GM12878 (cell line): ENCODE data around the gene TRIP6. TPM values are rescaled to one million over a fixed set of nuclear protein-coding genes. Genes with fewer than 3 reads are reported as not detected.

ENCODE experiments used
- ATAC-seq: fragments of 200-7000 bp; cut with Tn5 transposase; 3 replicates; pipeline ENCODE4 v1.9.1; 2020; ENCODE audit warnings: mild to moderate bottlenecking, moderate library complexity
- BruUV-seq: library from RNA; stranded (reverse); fragments of 400-500 nt; replicated peaks from 2 replicates; lab custom pipeline; 2021; lab: Mats Ljungman, UMichigan
- CTCF ChIA-PET: fragments of 300-600 bp; sonication (Branson Sonifier 250); formaldehyde crosslinking; extraction: SDS; loops from one replicate; lab custom pipeline; 2021; ENCODE audit warnings: inconsistent platforms; lab: Yijun Ruan, JAX
- POLR2A ChIA-PET: fragments of 350-600 bp; formaldehyde crosslinking; extraction: SDS; loops from one replicate; lab custom pipeline; 2021; ENCODE audit warnings: inconsistent platforms; lab: Charles Lee
- RAD21 ChIA-PET: fragments of 300-600 bp; sonication (Branson Sonifier 250); formaldehyde crosslinking; loops from one replicate; lab custom pipeline; 2023; ENCODE audit warnings: antibody characterized with exemption; ENCODE audit not compliant: unreplicated experiment; lab: Charles Lee
- SMC1A ChIA-PET: fragments of 300-600 bp; sonication (Branson Sonifier 250); formaldehyde crosslinking; loops from one replicate; lab custom pipeline; 2023; ENCODE audit not compliant: unreplicated experiment, uncharacterized antibody; lab: Charles Lee
- DNase-seq: peaks from one replicate; pipeline ENCODE4 v3.0.0-alpha.2; 2011; ENCODE audit warnings: low read depth, low spot score
- FAIRE-seq: peaks from 3 replicates; lab custom pipeline; 2011; peaks lifted over from hg19 to GRCh38; lab: Jason Lieb, UNC
- H2AFZ ChIP-seq: 2 replicates; pipeline ENCODE4 v1.6.0; 2011; ENCODE audit warnings: low read depth, low read length, control low read depth; ENCODE audit not compliant: control insufficient read depth
- H3K27ac ChIP-seq: 2 replicates; pipeline ENCODE4 v1.5.1; 2011; ENCODE audit warnings: control low read depth; ENCODE audit not compliant: control insufficient read depth, insufficient read depth
- H3K27me3 ChIP-seq, 2 experiments: replicated peaks in 1 of 2; 2 replicates each; pipeline versions ENCODE4 v1.6.0 to v1.6.1; 2011; ENCODE audit warnings: low read length in 1 of 2; ENCODE audit not compliant: control insufficient read depth in 2 of 2, insufficient read depth in 2 of 2
- H3K36me3 ChIP-seq, 2 experiments: 2 replicates each; pipeline ENCODE4 v1.5.1; 2011; ENCODE audit warnings: low read length in 1 of 2; ENCODE audit not compliant: control insufficient read depth in 2 of 2, insufficient read depth in 2 of 2
- H3K4me1 ChIP-seq: 2 replicates; pipeline ENCODE4 v1.6.1; 2011; ENCODE audit warnings: mild to moderate bottlenecking, low read length, moderate library complexity, mixed read lengths; ENCODE audit not compliant: control insufficient read depth, insufficient read depth
- H3K4me2 ChIP-seq: 2 replicates; pipeline ENCODE4 v1.6.0; 2011; ENCODE audit warnings: control low read depth; ENCODE audit not compliant: control insufficient read depth, insufficient read depth
- H3K4me3 ChIP-seq: fragments of 200-600 bp; sonication (generic); 2 replicates; pipeline ENCODE4 v1.5.1; 2016
- H3K79me2 ChIP-seq: 2 replicates; pipeline ENCODE4 v1.6.0; 2011; ENCODE audit warnings: low read length; ENCODE audit not compliant: control insufficient read depth, insufficient read depth
- H3K9ac ChIP-seq: 2 replicates; pipeline ENCODE4 v1.8.0; 2011; ENCODE audit warnings: low read length, control low read depth, mixed read lengths; ENCODE audit not compliant: control insufficient read depth, insufficient read depth
- H3K9me3 ChIP-seq: replicated peaks from 3 replicates; pipeline ENCODE4 v1.5.1; 2011; ENCODE audit warnings: mild to moderate bottlenecking, low read length; ENCODE audit not compliant: control insufficient read depth, insufficient read depth
- H4K20me1 ChIP-seq: 2 replicates; pipeline ENCODE4 v1.6.0; 2011; ENCODE audit not compliant: control insufficient read depth, insufficient read depth
- CTCF ChIP-seq, 3 experiments: IDR thresholded peaks in 2 of 3; conservative IDR thresholded peaks in 1 of 3; 2 replicates each; pipeline ENCODE4 v1.5.1; 2011; ENCODE audit warnings: low read depth in 3 of 3, low read length in 3 of 3, mild to moderate bottlenecking in 3 of 3, control low read depth in 2 of 3, moderate library complexity in 2 of 3, inconsistent platforms in 1 of 3, mixed read lengths in 1 of 3; ENCODE audit not compliant: control insufficient read depth in 2 of 3, insufficient read depth in 1 of 3; ENCODE audit errors: extremely low read depth in 1 of 3
- DPF2 ChIP-seq: fragments of 450-650 bp; IDR thresholded peaks from 2 replicates; pipeline ENCODE4 v1.6.1; 2017; ENCODE audit warnings: mild to moderate bottlenecking
- EED ChIP-seq: sonication (generic); IDR thresholded peaks from 2 replicates; pipeline ENCODE4 v1.6.1; 2016; ENCODE audit warnings: antibody characterized with exemption, low read depth
- EZH2 ChIP-seq: IDR thresholded peaks from 2 replicates; pipeline ENCODE4 v1.6.1; 2012; ENCODE audit warnings: low read depth, mild to moderate bottlenecking, control low read depth, inconsistent platforms, low read length, borderline replicate concordance; ENCODE audit not compliant: control insufficient read depth
- IRF4 ChIP-seq: IDR thresholded peaks from 2 replicates; pipeline ENCODE4 v1.6.1; 2011; ENCODE audit warnings: low read depth, low read length
- NFYB ChIP-seq: IDR thresholded peaks from 2 replicates; pipeline ENCODE4 v1.6.1; 2011; ENCODE audit warnings: low read depth, mild to moderate bottlenecking, low read length, improper control_type of control experiment, moderate library complexity; ENCODE audit not compliant: insufficient read depth
- SIX5 ChIP-seq: IDR thresholded peaks from 2 replicates; pipeline ENCODE4 v1.6.1; 2011; ENCODE audit warnings: mild to moderate bottlenecking, low read depth, low read length, moderate library complexity; ENCODE audit not compliant: severe bottlenecking
- SMC3 ChIP-seq: IDR thresholded peaks from 2 replicates; pipeline ENCODE4 v1.6.1; 2011; ENCODE audit warnings: low read length, improper control_type of control experiment, borderline replicate concordance
- SRF ChIP-seq, 2 experiments: IDR thresholded peaks; 2 replicates each; pipeline ENCODE4 v1.6.1; 2011; ENCODE audit warnings: low read depth in 2 of 2, low read length in 2 of 2, mild to moderate bottlenecking in 1 of 2, moderate library complexity in 1 of 2
- STAT1 ChIP-seq: fragments of 450-650 bp; conservative IDR thresholded peaks from 2 replicates; pipeline ENCODE4 v1.6.1; 2014; ENCODE audit warnings: antibody characterized with exemption, mild to moderate bottlenecking
- TARDBP ChIP-seq: IDR thresholded peaks from 2 replicates; pipeline ENCODE4 v1.6.1; 2016; ENCODE audit warnings: borderline replicate concordance
- WGBS: methylation state at CpG from one replicate; pipeline ENCODE4 v1.1.6; 2016; ENCODE audit warnings: low lambda C conversion rate; ENCODE audit not compliant: insufficient replicate concordance, insufficient coverage; ENCODE audit errors: missing lambda C conversion rate; 5-methylcytosine and 5-hydroxymethylcytosine counted together
- in situ Hi-C: fragments of 300-500 bp; cut with MboI; formaldehyde crosslinking; loops from 9 replicates; pipeline ENCODE4 v1.14.3; 2018; ENCODE audit warnings: mixed read lengths
- intact Hi-C: fragments of 100-400 bp; cut with micrococcal nuclease; formaldehyde crosslinking; loops from one replicate; pipeline ENCODE4 v1.14.2; 2022; ENCODE audit not compliant: unreplicated experiment
- polyA plus RNA-seq, 11 experiments: library from polyadenylated mRNA; depleted of rRNA in 4 of 11; unstranded in 6 of 11; stranded (reverse) in 5 of 11; fragments of >200 nt; fragmentation: Nextera tagmentation in 4 of 11; fragmentation: Illumina TruSeq in 1 of 11; extraction: Ambion mirVana in 4 of 11; extraction: Trizol in 1 of 11; gene quantifications; 1 replicate in 1 of 11; 2 replicates in 10 of 11; pipeline versions ENCODE4 v1.2.1 to v1.2.3, GENCODE V29; 2011 to 2016; ENCODE audit warnings: inconsistent platforms in 2 of 11, missing spikeins in 2 of 11, low read depth in 1 of 11
- total RNA-seq, 4 experiments: library from RNA; depleted of rRNA in 3 of 4; stranded (reverse); fragments of >200 nt in 3 of 4; fragmentation: Illumina TruSeq in 1 of 4; extraction: Trizol in 1 of 4; gene quantifications; 2 replicates each; pipeline versions ENCODE4 v1.2.1 to v1.2.3, GENCODE V29; 2013 to 2021
- TF ChIP-seq, protein P1 (sequence below): IDR thresholded peaks from 2 replicates; pipeline ENCODE4 v1.6.1; 2011; ENCODE audit warnings: borderline replicate concordance, low read depth, mild to moderate bottlenecking, moderate library complexity, mixed read lengths, low read length; ENCODE audit not compliant: insufficient read depth; ENCODE audit errors: extremely low read length

The TRIP6 gene
- total and polyA plus RNA-seq, 10 of the 15 experiments (the other 5 are each of a cell fraction or from before 2014, with no cell fraction given) = 2.5 to 47.4 (median 25.5) TPM

- in situ Hi-C loops (no loop called here), intact Hi-C loops (no loop called here)
- H3K79me2 ChIP-seq = no peaks in the 10 kb centered on the region
- ChIA-PET RAD21 (no interaction called here), SMC1A (interaction anchor here (1.2 kb wide), 1 partner anchor 10 kb away, joined by 3 read pairs; no protein-coding TSS in a partner anchor), CTCF (no interaction called here), POLR2A (no interaction called here)
- no peak for DNase-seq
- FAIRE-seq = no peak
- H4K20me1 ChIP-seq = no peaks in the 10 kb centered on the region
- no TSS peak for BruUV-seq
- no peak overlapping the region for H3K9ac ChIP-seq
- no peak overlapping the region for H3K27ac ChIP-seq
- WGBS = 69% methylated on average over 43 of the region's 43 CpGs
- peaks cover 7 to 8% of the 10 kb centered on the region in 2 experiments; a peak in 3 of 4 replicates for H3K27me3 ChIP-seq
- TF ChIP-seq STAT1 = no peak
- TF ChIP-seq DPF2 = no peak
- no peak for TF ChIP-seq CTCF (IDR thresholded peaks at IDR 0.05 in 2 of 3, conservative IDR thresholded peaks at IDR 0.05 in 1 of 3; ENCODE audit: control insufficient read depth in 2 of 3, extremely low read depth in 1 of 3, insufficient read depth in 1 of 3, low read depth in 3 of 3, low read length in 3 of 3)
- no peak for TF ChIP-seq TARDBP
- no peak for TF ChIP-seq NFYB
- TF ChIP-seq SMC3 = no peak
- TF ChIP-seq SIX5 = no peak
- TF ChIP-seq SRF (IDR thresholded peaks at IDR 0.05; ENCODE audit: low read depth in 2 of 2, low read length in 2 of 2) = no peak
- TF ChIP-seq IRF4 = no peak
- TF ChIP-seq EED = no peak
- TF ChIP-seq, protein P1, sequence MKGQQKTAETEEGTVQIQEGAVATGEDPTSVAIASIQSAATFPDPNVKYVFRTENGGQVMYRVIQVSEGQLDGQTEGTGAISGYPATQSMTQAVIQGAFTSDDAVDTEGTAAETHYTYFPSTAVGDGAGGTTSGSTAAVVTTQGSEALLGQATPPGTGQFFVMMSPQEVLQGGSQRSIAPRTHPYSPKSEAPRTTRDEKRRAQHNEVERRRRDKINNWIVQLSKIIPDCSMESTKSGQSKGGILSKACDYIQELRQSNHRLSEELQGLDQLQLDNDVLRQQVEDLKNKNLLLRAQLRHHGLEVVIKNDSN = no peak
- TF ChIP-seq EZH2 = no peak
- no peak overlapping the region for H3K4me3 ChIP-seq
- ATAC-seq = no peak
- no peaks in the 10 kb centered on the region for H3K36me3 ChIP-seq
- no peak overlapping the region for H2AFZ ChIP-seq
- H3K4me1 ChIP-seq = no peaks in the 10 kb centered on the region
- H3K4me2 ChIP-seq = no peak overlapping the region
- no peaks in the 10 kb centered on the region for H3K9me3 ChIP-seq
Observed at GRCh38 chr7:100822236-100823139, 44.7 kb upstream of the TRIP6 start.
